CD4-positive, alpha-beta T cell treated with Interleukin-10 for 1 hour (primary cell): ENCODE data around the gene ARMC2.
"Not testable (repeated sequence)": the region's sequence is repeated elsewhere in the genome, so short reads cannot be mapped to it uniquely, and the experiment has no call there.

Experiments used
- DNase-seq: peaks from one replicate; pipeline ENCODE4 v3.0.0-alpha.2; 2020

ARMC2 gene

DNA sequence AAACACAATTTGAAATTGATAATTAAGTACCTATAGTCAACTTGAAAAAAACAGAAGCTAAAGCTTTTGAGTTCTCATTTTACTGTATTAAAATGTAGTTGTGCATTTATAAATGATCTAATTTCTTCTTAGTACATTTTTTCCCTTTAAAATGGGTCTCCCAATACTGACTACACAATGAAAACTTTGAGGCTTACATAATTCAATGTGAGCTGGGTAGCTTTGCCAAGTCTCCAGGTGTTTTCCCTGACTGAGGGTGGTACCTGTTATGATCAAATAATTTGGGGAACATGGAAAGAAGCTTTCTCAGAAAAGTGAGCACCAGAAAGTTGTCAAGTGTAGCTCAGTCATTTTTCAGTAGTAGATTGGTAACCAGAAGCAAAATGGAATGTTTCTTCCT lies 74.3 kb downstream of the ARMC2 start:
- DNase-seq: no peak

DNA sequence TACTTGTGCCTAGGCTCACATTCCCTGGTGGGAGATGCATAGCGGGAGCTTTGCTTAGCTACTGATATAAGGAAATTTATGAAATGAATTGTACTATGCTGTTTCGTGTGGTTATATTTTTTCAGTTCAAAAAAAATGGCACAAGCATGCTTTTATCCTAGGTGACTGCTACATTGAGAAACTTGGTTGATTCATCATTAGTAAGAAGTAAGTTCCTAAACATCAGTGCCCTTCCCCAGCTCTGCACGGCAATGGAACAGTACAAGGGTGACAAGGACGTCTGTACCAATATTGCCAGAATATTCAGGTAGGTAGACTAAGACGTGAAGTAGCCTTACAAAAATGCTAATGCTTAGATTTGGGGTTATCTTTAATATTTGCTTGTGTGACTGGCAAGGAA lies 79.7 kb downstream of the ARMC2 start:
- no peak for DNase-seq

GRCh38 chr6:108928650-108929049 lies 80.4 kb downstream of the ARMC2 start:
- DNase-seq: no peak

DNA sequence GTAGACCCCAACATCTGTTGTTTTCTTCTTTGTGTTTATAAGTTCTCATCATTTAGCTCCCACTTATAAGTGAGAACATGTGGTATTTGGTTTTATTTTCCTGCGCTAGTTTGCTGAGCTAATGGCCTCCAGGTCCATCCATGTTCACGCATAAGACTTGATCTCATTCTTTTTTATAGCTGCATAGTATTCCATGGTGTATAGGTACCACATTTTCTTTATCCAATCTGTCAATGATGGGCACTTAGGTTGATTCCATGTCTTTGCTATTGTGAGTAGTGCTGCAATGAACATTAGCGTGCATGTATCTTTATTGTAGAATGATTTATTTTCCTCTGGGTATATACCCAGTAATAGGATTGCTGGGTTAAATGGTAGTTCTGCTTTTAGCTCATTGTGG lies 82.9 kb downstream of the ARMC2 start:
- not testable (repeated sequence) for DNase-seq

- no peak for DNase-seq
Observed at GRCh38 chr6:108937170-108937569, 88.9 kb downstream of the ARMC2 start.

DNA sequence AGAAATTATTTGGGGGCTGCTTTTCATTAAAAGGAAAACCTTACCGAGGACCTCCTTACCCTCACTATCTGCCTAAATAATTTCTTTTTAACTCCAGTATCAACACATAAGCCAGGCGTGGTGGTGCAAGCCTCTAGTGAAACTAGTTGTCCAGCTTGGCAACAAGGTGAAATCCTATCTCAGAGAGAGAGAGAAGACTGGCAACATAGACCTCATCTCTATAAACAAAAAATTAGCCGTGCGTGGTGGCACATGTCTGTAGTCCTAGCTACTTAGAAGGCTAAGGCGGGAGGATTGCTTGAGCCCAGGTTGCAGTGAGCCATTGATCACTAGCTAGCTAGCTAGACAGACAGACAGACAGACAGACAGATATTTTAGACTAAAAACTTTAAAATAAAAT lies 92.5 kb downstream of the ARMC2 start:
- DNase-seq: no peak

- DNase-seq: no peak
Observed at GRCh38 chr6:108941281-108941680, 93.1 kb downstream of the ARMC2 start.

GRCh38 chr6:108941859-108942258 lies 93.6 kb downstream of the ARMC2 start:
- DNase-seq: no peak

- peak; percentile 80 for DNase-seq
Observed at GRCh38 chr6:108942556-108943492, 94.6 kb downstream of the ARMC2 start.

- DNase-seq: no peak
Observed at GRCh38 chr6:108944071-108944470, 95.8 kb downstream of the ARMC2 start.

DNA sequence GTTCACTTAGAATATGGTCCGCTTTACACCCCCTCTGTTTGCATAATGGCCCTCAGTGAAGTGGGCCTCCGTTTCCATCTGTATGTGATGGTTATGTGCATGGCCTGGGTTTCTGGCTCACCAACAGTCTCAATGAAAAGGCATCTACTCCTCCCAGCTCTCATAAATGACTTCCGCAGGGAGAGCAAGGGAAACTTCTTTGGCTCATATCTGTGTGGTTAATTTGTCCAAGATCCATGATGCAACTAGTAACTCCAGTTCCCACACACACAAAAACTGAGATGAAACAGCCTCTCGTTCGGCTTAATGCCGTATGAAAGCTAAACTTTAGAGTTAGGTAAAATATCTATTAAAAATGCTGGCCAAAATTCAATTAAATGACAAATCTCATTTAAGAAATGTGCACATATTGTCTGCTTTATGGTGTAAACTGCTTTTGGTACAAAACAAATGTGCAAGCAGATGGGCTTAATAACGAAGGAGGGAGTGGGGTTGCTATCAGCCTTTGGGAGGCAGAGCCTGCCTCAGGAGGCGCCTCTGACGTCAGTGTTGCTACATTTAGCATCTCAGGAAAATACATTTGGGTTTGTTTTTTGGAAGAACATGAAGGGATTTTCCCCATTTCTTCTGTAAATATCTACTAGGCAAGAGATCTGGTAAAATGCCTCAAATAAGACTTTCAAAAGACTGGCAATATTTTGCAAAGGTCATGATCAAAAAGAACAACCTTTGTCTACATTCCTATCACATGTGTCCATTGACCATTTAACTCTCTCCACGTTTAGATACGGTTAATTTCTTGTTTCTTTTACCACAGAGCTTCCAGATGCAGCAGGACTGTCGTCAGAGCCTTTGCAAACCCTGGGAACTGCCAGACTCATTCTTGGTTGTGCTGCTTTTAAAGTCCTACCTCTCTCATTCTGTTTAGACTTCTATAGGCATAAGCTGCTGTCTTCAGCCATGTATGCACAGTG lies 96.8 kb downstream of the ARMC2 start:
- DNase-seq: no peak

DNA sequence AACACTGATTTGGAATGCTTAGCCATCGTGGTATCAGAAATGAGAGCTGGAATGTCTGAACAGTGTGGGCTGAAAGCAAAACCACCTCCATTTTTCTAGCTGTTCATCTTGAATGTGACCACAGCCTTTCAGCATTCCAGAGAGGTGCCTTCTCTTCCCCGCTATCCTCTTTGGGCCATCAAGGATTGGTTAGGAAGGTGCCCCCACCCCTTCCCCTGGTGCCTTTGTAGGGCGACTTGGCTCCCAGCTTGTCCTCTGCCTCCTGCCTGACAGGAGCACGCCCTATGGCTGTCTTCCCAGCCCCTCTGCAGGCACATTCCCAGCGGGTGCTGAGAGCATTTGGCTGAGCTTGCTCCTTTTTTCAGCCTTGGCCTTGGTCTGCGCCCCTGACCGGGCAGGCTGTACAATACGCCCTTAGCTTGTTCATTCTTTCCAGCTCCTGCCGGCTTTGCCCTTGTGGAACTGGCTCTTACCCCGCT lies 97.5 kb downstream of the ARMC2 start:
- no peak for DNase-seq

GRCh38 chr6:108946695-108947094 lies 98.5 kb downstream of the ARMC2 start:
- DNase-seq: no peak

DNA sequence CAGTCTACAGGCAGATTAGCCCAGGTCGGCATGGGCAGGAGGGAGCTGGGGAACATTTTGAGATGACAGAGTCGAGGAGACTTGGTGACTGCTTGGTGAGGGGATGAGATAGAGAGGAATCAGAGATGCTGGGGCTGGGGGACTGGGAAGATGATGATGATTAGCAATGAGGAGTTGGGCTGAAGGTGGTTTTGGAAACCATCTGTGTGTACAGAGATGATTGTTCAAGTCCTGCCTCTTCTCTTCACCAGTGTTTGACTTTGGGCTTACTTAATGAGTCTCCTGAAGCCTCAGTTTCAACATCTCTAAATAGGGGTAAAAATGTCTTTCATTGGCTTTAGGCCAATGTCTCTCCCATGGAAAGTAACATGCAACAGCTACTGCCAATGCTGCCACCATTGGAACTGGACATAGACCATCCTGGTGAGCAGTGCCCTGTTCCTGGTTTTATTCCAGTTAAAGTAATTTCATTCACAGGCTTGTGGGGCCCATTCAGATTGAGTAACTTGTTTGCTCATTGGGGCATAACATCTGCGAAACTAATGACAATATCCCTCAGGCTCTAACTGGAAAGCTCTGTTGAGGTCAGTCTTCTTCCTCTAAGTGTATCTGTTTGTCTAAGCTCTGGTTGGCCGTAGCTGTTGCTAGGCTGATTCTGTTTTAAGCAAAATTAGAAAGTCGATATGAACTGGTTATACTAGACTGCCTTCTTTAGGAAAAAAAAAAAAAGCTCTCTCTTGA lies 99.1 kb downstream of the ARMC2 start:
- no peak for DNase-seq

- DNase-seq: no peak
Observed at GRCh38 chr6:108948181-108948661, 100.0 kb downstream of the ARMC2 start.

- no peak for DNase-seq
Observed at GRCh38 chr6:108951351-108951953, 103.2 kb downstream of the ARMC2 start.

DNA sequence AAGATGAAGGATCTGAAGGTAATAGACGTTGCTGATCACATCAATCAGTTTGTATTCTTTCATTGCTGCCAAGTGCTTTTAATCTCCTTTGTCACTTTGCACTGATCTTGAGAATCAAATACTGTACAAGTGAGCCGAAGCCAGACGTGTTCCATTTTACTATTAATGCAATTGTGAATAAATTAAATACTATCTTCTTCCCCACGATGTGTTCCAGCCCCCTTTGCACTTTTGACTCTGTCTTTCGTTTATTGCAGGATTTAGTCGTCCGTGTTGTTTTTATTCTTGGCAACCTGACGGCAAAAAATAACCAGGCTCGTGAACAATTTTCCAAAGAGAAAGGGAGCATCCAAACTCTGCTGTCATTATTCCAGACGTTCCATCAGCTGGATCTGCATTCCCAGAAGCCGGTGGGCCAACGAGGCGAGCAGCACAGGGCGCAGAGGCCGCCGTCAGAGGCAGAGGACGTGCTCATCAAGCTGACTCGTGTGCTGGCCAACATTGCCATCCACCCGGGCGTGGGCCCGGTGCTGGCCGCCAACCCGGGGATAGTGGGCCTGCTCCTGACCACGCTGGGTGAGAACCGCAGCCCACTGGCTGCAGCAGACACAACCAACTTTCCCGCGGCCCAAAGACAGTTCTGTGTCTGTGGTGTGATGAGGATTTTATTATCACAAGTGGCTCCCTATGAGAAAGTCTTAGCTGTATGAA lies 104.7 kb downstream of the ARMC2 start:
- no peak for DNase-seq

- no peak for DNase-seq
Observed at GRCh38 chr6:108953681-108954080, 105.5 kb downstream of the ARMC2 start.

GRCh38 chr6:108955329-108955949 lies 107.2 kb downstream of the ARMC2 start:
- DNase-seq: no peak

GRCh38 chr6:108957221-108957620 lies 109.0 kb downstream of the ARMC2 start:
- DNase-seq: no peak
